ENCODE measurements around the gene GLYAT.

GLYAT gene, protein sequence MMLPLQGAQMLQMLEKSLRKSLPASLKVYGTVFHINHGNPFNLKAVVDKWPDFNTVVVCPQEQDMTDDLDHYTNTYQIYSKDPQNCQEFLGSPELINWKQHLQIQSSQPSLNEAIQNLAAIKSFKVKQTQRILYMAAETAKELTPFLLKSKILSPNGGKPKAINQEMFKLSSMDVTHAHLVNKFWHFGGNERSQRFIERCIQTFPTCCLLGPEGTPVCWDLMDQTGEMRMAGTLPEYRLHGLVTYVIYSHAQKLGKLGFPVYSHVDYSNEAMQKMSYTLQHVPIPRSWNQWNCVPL

GRCh38 chr11:58731819-58732218 lies at the start of gene GLYAT:
GLYAT (minus strand) TSS chr11:58731943; CDS start chr11:58724496, 7,447 bp downstream.
- no peak for DNase-seq (ENCODE audit: low read depth)

DNA sequence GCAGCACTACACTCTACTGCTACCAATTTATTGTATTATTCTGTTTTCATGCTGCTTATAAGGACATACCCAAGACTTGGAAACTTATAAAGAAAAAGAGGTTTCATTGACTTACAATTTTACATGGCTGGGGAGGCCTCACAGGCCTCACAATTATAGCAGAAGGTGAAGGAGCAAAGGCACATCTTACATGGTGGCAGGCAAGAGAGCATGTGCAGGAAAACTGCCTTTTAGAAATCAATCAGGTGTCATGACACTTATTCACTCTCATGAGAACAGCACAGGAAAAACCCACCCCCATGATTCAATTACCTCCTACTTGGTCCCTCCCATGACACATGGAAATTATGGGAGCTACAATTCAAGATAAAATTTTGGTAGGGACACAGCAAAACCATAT lies 49.6 kb upstream of the GLYAT start:
- no peak for DNase-seq (ENCODE audit: low read depth)

GRCh38 chr11:58780578-58780977 lies 48.8 kb upstream of the GLYAT start:
- DNase-seq (ENCODE audit: low read depth): no peak

GRCh38 chr11:58776891-58777710 lies 45.4 kb upstream of the GLYAT start:
- no peak for DNase-seq (ENCODE audit: low read depth)

- DNase-seq (ENCODE audit: low read depth): no peak
Observed at GRCh38 chr11:58775066-58775708, 43.4 kb upstream of the GLYAT start.

DNA sequence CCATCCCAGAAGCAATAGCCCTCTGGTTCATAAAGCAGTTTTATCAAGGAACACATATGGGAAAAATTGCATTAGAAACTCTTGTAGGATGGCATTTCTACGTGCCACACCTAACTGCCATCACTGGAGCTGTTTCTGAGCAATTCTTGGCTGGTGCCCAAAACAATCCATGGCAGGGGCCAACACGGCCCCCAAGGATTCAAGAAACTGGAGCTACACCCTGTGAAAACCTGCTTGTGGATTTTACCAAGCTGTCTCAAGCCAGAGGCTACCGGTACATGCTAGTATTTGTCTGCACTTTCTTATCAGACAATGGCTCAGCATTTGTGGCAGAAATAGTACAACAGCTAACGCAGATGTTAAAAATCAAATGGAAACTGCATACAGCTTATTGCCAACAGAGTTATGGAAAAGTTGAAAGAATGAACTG lies 42.4 kb upstream of the GLYAT start:
- DNase-seq (ENCODE audit: low read depth): no peak

DNA sequence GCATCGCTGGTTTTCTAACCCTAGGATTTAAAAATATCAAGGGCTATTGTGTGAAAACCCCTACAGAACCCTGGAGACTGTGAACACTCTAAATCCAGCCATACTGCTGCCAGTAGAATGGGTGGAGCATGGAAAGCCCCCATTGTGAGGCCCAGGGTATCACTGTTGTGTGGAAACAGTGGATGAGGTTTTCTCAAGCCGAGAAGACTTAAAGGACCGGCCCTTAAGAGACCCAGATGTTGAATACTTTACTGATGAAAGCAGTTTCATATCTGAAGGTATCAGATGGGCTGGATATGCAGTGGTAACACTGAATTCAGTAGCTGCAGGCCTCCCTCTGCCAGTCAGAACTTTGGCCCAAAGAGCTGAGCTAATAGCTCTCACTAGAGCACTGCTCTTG lies 41.6 kb upstream of the GLYAT start:
- no peak for DNase-seq (ENCODE audit: low read depth)

DNA sequence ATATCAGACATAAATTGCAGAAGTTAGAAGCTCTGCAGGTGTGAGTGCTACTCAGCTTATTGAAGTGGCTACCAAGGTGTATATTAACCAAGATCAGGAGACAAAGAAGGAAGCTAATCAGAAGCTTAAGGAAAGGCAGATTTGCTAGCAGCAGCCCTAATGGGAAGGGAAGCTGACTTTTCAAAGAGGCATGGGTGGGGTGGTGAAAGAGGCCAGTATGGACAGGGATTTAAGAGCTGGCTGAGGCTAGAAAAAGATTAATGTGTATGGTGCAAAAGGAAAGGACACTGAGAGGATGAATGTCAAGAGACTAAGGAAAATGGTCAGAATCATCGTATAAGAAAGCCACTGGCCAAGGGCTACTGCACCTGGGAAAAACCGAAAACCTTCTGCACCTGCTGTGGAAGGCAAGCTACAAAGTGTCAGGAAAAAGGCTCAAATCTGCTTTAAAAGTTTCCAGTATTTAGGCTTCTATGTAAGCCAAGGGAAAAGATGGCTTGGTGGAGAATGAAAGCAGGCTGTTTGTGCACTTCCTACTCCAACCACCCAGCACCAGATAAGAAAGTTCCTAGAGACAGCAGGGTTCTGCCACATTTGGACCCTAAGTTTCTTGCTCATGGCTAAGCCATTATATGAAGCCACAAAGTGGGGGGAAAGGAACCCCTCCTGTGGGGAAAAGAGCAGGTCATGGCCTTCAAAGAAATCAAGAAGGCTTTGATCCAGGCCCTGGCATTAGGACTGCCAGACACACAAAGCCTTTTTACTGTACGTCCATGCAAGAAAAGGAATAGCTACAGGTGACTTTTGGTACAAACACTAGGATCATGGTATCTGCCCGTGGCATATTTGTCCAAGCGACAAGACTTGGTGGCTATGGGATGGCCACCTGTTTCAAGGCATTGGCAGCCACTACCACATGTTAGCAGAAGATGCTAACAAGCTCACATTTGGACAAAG lies 40.9 kb upstream of the GLYAT start:
- DNase-seq (ENCODE audit: low read depth): no peak

- DNase-seq (ENCODE audit: low read depth): no peak
Observed at GRCh38 chr11:58771458-58771855, 39.7 kb upstream of the GLYAT start.

DNA sequence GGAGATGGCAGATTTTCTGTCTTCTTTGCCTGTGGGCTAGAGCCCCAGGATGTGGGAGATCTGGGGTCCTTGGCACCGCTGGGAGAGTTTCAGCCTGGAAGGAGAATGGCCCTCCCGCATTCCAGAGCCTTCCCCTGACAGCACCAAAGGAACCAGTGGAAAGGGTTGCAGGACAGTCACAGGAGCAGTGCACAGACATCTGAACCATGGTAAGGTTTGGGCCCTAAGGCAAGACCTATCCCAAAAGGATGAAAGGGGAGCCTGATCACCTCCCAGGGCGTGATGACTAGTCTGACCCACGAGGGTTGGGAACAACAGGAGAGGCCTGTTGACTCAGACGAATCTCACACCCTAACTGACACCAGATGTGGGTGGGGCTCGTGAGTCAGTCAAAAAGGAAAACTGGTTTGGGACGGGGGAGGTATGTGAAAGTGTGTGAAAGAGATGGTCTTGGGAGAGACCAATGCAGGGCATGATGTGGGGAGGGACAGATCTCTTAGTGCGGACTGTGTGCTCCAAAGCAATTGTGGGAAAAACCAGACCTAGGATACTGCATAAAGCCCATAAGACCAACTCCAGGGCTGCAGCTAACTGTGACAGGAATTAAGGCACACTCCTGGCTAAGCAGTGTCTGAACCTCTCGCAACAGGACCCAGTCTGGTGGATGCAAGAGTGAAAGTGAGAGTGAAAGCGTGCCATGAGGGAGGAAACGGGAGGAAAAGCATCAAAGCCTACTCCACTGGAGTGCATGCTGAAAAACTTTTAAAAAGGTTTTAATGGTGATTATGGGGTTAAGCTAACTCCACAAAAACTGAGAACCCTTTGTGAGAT lies 39.1 kb upstream of the GLYAT start:
- no peak for DNase-seq (ENCODE audit: low read depth)

DNA sequence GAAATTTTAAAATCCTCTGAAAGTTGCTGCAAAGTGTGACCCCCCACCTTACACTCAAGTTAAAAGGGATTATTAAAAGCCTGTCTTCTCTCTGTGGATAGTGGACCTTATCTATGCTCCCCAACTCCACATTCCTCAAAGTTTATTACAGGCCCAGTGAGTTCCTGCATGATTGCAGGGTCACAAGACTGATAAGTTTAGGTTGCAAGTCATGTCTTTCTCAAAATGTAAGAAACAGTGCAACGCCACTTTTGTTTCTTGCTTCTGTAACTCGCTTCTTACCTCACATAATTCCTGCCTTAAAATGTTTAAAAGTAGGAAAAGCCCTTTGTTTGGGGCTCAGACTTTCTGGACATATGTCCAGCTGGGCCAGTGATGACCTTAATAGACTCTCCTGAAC lies 38.4 kb upstream of the GLYAT start:
- no peak for DNase-seq (ENCODE audit: low read depth)

- no peak for DNase-seq (ENCODE audit: low read depth)
Observed at GRCh38 chr11:58769308-58769707, 37.6 kb upstream of the GLYAT start.

DNA sequence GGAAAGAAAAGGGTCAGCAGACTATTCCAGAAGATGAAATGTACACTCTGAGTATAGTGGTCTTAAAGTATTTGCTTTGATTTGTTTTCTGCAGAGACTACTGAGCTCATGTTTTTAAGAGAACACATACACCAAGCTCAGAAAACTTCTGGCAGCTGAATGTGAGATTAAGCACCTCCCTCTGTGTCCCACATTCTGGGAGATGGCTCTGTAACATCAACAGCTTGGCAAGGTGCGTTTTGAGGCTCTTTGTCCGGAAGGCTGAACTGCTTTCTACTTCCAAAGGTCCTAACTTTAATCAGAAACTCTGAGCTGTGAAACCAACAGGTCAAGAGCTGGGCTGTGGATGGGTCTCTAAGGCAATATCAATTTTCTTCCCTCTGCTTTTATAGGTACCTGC lies 36.4 kb upstream of the GLYAT start:
- DNase-seq (ENCODE audit: low read depth): no peak

DNA sequence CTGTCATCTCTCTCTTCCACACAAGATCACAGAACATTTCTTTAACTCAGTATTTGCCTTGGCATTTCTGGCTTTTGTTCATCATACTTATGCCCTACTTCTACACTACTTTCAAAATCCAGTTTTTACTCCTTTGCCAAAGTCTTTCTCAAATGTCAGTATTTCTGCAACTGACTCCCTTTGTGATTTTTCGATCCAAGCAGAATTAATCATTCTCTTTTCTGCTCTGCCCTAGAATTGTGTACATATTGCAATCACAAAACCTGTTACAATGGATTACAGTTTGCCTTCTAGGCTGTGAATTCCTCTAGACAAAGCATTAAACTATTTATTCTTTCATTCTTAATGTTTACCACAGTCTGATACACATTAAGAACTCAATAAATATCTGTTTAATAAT lies 33.3 kb upstream of the GLYAT start:
- no peak for DNase-seq (ENCODE audit: low read depth)

DNA sequence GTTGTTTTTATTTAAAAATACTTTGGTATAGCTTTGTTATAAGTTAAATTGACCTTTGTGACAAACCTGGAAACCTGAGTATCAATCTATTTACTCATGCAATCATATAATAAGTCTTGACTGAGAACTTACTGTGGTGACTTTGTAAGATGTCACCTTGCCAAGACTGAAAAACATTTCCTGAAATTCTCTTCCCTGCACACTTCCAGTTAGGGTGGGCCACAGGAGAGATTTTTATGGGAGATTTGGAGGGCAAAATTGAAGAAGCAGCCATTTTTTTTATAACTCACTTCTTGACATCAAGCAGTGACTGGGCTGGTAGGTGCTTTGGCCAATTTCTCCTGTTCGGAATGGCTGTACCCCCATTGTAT lies 31.4 kb upstream of the GLYAT start:
- no peak for DNase-seq (ENCODE audit: low read depth)

- no peak for DNase-seq (ENCODE audit: low read depth)
Observed at GRCh38 chr11:58762284-58763119, 30.8 kb upstream of the GLYAT start.

DNA sequence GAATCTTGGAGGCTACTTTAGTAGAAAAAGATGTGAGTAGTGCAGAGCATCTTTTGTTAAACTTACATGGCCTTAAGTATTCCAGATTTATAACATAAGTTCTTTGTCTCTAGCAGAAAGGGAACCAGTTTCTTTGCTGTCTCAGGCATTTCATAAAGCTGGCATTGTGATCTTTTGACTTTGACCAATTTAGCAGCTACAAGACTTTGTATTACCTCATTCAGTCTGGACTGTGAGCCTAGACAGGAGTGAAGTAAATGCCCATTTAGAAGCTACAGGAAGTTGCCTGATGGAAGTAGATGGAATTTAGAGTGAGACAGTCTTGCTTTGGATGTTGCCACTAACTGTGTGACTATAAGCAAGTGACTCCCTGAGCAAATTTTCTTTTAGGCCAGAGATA lies 25.7 kb upstream of the GLYAT start:
- no peak for DNase-seq (ENCODE audit: low read depth)

DNA sequence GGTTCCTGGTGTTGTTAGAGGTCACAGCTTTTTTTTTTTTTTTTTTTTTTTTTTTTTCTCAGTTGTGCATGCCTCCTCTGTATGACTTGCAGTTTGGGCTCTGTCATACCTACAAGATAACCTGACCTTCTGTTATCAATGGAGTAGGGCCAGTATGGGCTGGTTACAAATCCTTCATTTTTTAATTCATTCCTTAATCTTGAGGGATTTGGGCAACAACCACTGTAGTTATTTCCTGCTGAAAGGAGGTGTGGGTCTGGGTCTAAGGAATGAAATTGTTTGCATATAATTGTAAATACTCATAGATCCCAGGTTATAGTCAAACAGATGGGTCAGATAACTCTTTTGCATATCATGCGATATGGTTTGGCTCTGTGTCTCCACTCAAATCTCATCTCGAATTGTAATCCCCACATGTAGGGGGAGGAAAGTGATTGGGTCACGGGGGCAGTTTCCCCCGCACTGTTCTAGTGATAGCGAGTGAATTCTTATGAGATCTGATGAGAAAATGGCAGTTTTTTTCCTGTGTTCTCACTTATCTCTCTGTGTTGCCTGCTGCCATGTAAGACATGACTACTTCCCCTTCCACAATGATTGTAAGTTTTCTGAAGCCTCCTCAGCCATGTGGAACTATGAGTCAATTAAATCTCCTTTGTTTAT lies 14.1 kb upstream of the GLYAT start:
- DNase-seq (ENCODE audit: low read depth): no peak

GRCh38 chr11:58744988-58745704 lies 13.4 kb upstream of the GLYAT start:
- DNase-seq (ENCODE audit: low read depth): no peak
